Esophagus squamous epithelium (tissue), 4 donors: ENCODE results near the gene ARHGEF40.

ENCODE experiments used
- POLR2A ChIP-seq, 4 donors: fragments of 450-650 bp; IDR thresholded peaks; one replicate each; pipeline ENCODE4 v1.6.1; 2017; ENCODE audit warnings: antibody characterized with exemption in 4 of 4, mild to moderate bottlenecking in 4 of 4, moderate library complexity in 3 of 4
- TF ChIP-seq, protein P1 (sequence below), 6 experiments: fragments of 450-650 bp in 4 of 6; fragments of 200-600 bp in 2 of 6; sonication (generic) in 2 of 6; IDR thresholded peaks; one replicate each; pipeline ENCODE4 v1.5.1; 2016 to 2019; ENCODE audit warnings: antibody characterized with exemption in 6 of 6, mild to moderate bottlenecking in 4 of 6, moderate library complexity in 4 of 6

DNA sequence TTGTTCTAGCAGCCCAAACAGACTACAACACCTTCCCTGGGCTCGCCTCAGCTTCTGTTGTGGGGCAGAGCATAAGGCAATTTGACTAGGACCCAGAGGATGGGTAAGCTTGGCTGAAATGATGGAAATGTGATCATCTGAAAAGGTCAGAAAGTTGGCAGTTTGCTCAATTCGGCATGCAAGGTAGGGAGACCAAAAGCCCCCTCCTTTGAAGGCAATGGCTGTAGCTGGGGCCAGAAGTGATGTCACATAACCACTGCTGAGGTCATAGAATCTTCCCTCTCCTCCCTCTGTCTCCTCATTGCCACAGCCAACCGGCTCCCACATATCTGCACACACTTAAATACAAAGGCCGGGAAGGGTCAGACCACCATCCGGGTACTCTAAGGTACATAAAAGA is 40.2 kb upstream of the ARHGEF40 start, which contains the start of gene TPPP2:
- TF ChIP-seq, protein P1, sequence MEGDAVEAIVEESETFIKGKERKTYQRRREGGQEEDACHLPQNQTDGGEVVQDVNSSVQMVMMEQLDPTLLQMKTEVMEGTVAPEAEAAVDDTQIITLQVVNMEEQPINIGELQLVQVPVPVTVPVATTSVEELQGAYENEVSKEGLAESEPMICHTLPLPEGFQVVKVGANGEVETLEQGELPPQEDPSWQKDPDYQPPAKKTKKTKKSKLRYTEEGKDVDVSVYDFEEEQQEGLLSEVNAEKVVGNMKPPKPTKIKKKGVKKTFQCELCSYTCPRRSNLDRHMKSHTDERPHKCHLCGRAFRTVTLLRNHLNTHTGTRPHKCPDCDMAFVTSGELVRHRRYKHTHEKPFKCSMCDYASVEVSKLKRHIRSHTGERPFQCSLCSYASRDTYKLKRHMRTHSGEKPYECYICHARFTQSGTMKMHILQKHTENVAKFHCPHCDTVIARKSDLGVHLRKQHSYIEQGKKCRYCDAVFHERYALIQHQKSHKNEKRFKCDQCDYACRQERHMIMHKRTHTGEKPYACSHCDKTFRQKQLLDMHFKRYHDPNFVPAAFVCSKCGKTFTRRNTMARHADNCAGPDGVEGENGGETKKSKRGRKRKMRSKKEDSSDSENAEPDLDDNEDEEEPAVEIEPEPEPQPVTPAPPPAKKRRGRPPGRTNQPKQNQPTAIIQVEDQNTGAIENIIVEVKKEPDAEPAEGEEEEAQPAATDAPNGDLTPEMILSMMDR (IDR thresholded peaks at IDR 0.05) = no peak
- TF ChIP-seq POLR2A (IDR thresholded peaks at IDR 0.05) = no peak
